ENCODE results near the gene FBXL7. TPM values are rescaled to one million over a fixed set of nuclear protein-coding genes. Genes with fewer than 3 reads are reported as not detected.

The FBXL7 gene
- total and polyA plus RNA-seq, 4 donors: 0.24 to 1.4 (median 1.2) TPM

DNA sequence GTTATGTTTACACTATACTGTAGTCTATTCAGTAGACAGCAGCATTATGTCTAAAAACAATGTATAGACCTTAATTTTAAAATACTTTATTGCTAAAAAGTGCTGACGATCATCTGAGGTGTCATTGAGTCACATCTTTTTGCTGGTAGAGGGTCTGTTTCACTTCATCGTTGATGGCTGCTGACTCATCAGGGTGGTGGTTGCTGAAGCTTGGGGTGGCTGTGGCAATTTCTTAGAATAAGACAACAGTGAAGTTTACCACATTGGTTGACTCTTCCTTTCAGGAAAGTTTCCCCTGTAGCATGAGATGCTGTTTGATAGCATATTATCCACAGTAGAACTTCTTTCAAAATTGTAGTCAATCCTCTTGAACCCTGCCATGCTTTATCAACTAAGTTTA is 150.3 kb downstream of the FBXL7 start:
- DNase-seq (ENCODE audit: low spot score): no peak
- WGBS: 79% methylated on average over 2 of the region's 2 CpGs
- no peaks in the 10 kb centered on the region for H3K9me3 ChIP-seq (ENCODE audit: control insufficient read depth in 4 of 4, low read length in 3 of 4)
- H3K27ac ChIP-seq (ENCODE audit: low read depth in 1 of 2, low read length in 2 of 2): no peak overlapping the region
- no peaks in the 10 kb centered on the region for H3K27me3 ChIP-seq (ENCODE audit: control insufficient read depth in 4 of 4, insufficient read depth in 4 of 4, low read length in 3 of 4)
- TF ChIP-seq TAF1 (conservative IDR thresholded peaks at IDR 0.05): no peak
- TF ChIP-seq FOXA1 (IDR thresholded peaks at IDR 0.05): no peak
- H3K9ac ChIP-seq (ENCODE audit: low read depth in 1 of 2, low read length in 2 of 2): no peak overlapping the region
- no peaks in the 10 kb centered on the region for H3K4me1 ChIP-seq (ENCODE audit: control insufficient read depth in 4 of 4, insufficient read depth in 4 of 4, low read length in 3 of 4)
- H3K36me3 ChIP-seq (ENCODE audit: control insufficient read depth in 4 of 4, insufficient read depth in 3 of 4, low read depth in 1 of 4, low read length in 3 of 4): no peaks in the 10 kb centered on the region
- H3K4me3 ChIP-seq (ENCODE audit: low read depth in 1 of 3, low read length in 3 of 3): no peak overlapping the region

DNA sequence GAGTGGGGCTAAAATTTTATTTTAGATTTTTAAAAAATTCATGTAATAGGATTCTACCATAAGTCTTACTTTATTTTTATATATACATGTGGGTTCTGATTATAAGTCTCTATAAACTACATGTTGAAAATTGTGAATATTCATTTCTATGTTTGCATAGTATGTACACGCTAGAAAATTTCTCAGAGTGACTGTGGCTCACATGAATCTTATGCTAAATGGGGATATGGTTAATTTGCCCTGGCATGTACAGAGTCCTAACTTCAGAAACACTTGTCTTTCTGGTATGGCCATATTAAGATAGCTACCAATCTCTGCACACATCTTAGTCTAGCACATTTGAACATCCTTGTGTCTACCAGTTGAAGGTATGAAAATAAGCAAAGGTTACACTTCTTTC is 154.8 kb downstream of the FBXL7 start:
- H3K9ac ChIP-seq (ENCODE audit: low read depth in 1 of 2, low read length in 2 of 2): no peak overlapping the region
- H3K4me1 ChIP-seq (ENCODE audit: control insufficient read depth in 4 of 4, insufficient read depth in 4 of 4, low read length in 3 of 4): no peaks in the 10 kb centered on the region
- TF ChIP-seq, protein P1, sequence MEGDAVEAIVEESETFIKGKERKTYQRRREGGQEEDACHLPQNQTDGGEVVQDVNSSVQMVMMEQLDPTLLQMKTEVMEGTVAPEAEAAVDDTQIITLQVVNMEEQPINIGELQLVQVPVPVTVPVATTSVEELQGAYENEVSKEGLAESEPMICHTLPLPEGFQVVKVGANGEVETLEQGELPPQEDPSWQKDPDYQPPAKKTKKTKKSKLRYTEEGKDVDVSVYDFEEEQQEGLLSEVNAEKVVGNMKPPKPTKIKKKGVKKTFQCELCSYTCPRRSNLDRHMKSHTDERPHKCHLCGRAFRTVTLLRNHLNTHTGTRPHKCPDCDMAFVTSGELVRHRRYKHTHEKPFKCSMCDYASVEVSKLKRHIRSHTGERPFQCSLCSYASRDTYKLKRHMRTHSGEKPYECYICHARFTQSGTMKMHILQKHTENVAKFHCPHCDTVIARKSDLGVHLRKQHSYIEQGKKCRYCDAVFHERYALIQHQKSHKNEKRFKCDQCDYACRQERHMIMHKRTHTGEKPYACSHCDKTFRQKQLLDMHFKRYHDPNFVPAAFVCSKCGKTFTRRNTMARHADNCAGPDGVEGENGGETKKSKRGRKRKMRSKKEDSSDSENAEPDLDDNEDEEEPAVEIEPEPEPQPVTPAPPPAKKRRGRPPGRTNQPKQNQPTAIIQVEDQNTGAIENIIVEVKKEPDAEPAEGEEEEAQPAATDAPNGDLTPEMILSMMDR (IDR thresholded peaks at IDR 0.05; ENCODE audit: low read depth, low read length, missing input control): no peak
- TF ChIP-seq FOXA2 (IDR thresholded peaks at IDR 0.05) (no peak), EGR1 (IDR thresholded peaks at IDR 0.05; ENCODE audit: low read depth in 2 of 2) (no peak), SP1 (IDR thresholded peaks at IDR 0.05) (no peak), GABPA (IDR thresholded peaks at IDR 0.05 in 1 of 2, conservative IDR thresholded peaks at IDR 0.05 in 1 of 2) (no peak), HNF4G (IDR thresholded peaks at IDR 0.05) (no peak), RAD21 (IDR thresholded peaks at IDR 0.05) (no peak)
- H3K4me3 ChIP-seq (ENCODE audit: low read depth in 1 of 3, low read length in 3 of 3): no peak overlapping the region
- 86% methylated on average over 1 of the region's 1 CpG for WGBS
- H3K27ac ChIP-seq (ENCODE audit: low read depth in 1 of 2, low read length in 2 of 2): no peak overlapping the region
- no peak for DNase-seq (ENCODE audit: low spot score)
- no peaks in the 10 kb centered on the region for H3K36me3 ChIP-seq (ENCODE audit: control insufficient read depth in 4 of 4, insufficient read depth in 3 of 4, low read depth in 1 of 4, low read length in 3 of 4)
- H3K9me3 ChIP-seq (ENCODE audit: control insufficient read depth in 4 of 4, low read length in 3 of 4): no peaks in the 10 kb centered on the region
- H3K27me3 ChIP-seq (ENCODE audit: control insufficient read depth in 4 of 4, insufficient read depth in 4 of 4, low read length in 3 of 4): no peaks in the 10 kb centered on the region

DNA sequence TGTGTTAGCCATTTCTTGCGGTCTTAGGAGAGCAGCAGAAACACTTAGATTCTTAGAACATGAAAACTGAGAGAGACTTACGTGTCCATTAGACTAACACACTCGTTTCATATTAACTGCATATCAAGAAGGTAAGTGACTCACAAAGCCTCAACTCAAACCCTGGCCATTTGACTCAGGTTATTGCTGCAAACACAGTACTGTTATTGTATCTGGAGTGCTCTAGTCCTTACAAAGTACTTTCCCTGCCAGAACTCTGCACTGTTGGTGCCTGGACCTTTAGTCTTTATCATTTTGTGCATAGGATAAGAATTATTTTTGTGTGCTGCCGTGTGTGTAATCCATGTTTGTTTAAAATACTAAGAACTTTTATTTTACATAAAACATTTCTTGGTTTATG is 155.7 kb downstream of the FBXL7 start:
- Histone ChIP-seq H3K9me3 (ENCODE audit: control insufficient read depth in 4 of 4, low read length in 3 of 4) (no peaks in the 10 kb centered on the region), H3K9ac (ENCODE audit: low read depth in 1 of 2, low read length in 2 of 2) (no peak overlapping the region), H3K27ac (ENCODE audit: low read depth in 1 of 2, low read length in 2 of 2) (no peak overlapping the region), H3K4me1 (ENCODE audit: control insufficient read depth in 4 of 4, insufficient read depth in 4 of 4, low read length in 3 of 4) (no peaks in the 10 kb centered on the region), H3K4me3 (ENCODE audit: low read depth in 1 of 3, low read length in 3 of 3) (no peak overlapping the region), H3K27me3 (ENCODE audit: control insufficient read depth in 4 of 4, insufficient read depth in 4 of 4, low read length in 3 of 4) (no peaks in the 10 kb centered on the region), H3K36me3 (ENCODE audit: control insufficient read depth in 4 of 4, insufficient read depth in 3 of 4, low read depth in 1 of 4, low read length in 3 of 4) (no peaks in the 10 kb centered on the region)
- no peak for TF ChIP-seq JUND (IDR thresholded peaks at IDR 0.05)
- no peak for TF ChIP-seq FOXA1 (IDR thresholded peaks at IDR 0.05)
- TF ChIP-seq, protein P2, sequence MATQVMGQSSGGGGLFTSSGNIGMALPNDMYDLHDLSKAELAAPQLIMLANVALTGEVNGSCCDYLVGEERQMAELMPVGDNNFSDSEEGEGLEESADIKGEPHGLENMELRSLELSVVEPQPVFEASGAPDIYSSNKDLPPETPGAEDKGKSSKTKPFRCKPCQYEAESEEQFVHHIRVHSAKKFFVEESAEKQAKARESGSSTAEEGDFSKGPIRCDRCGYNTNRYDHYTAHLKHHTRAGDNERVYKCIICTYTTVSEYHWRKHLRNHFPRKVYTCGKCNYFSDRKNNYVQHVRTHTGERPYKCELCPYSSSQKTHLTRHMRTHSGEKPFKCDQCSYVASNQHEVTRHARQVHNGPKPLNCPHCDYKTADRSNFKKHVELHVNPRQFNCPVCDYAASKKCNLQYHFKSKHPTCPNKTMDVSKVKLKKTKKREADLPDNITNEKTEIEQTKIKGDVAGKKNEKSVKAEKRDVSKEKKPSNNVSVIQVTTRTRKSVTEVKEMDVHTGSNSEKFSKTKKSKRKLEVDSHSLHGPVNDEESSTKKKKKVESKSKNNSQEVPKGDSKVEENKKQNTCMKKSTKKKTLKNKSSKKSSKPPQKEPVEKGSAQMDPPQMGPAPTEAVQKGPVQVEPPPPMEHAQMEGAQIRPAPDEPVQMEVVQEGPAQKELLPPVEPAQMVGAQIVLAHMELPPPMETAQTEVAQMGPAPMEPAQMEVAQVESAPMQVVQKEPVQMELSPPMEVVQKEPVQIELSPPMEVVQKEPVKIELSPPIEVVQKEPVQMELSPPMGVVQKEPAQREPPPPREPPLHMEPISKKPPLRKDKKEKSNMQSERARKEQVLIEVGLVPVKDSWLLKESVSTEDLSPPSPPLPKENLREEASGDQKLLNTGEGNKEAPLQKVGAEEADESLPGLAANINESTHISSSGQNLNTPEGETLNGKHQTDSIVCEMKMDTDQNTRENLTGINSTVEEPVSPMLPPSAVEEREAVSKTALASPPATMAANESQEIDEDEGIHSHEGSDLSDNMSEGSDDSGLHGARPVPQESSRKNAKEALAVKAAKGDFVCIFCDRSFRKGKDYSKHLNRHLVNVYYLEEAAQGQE (IDR thresholded peaks at IDR 0.05): no peak
- TF ChIP-seq, protein P1 (IDR thresholded peaks at IDR 0.05; ENCODE audit: low read depth, low read length, missing input control): no peak
- TF ChIP-seq NR2F2 (IDR thresholded peaks at IDR 0.05): no peak
- TF ChIP-seq, protein P3, sequence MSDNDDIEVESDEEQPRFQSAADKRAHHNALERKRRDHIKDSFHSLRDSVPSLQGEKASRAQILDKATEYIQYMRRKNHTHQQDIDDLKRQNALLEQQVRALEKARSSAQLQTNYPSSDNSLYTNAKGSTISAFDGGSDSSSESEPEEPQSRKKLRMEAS (IDR thresholded peaks at IDR 0.05): no peak
- no peak for TF ChIP-seq RXRA (IDR thresholded peaks at IDR 0.05)
- TF ChIP-seq TAF1 (conservative IDR thresholded peaks at IDR 0.05): no peak
- TF ChIP-seq, protein P4, sequence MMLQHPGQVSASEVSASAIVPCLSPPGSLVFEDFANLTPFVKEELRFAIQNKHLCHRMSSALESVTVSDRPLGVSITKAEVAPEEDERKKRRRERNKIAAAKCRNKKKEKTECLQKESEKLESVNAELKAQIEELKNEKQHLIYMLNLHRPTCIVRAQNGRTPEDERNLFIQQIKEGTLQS (IDR thresholded peaks at IDR 0.05): no peak
- no peak for TF ChIP-seq HNF4A (conservative IDR thresholded peaks at IDR 0.05)
- TF ChIP-seq RAD21 (IDR thresholded peaks at IDR 0.05): no peak
- no peak for TF ChIP-seq FOXA2 (IDR thresholded peaks at IDR 0.05)
- TF ChIP-seq EGR1 (IDR thresholded peaks at IDR 0.05; ENCODE audit: low read depth in 2 of 2): no peak
- TF ChIP-seq GABPA (IDR thresholded peaks at IDR 0.05 in 1 of 2, conservative IDR thresholded peaks at IDR 0.05 in 1 of 2): no peak
- no peak for TF ChIP-seq HNF4G (IDR thresholded peaks at IDR 0.05)
- no peak for TF ChIP-seq SP1 (IDR thresholded peaks at IDR 0.05)
- TF ChIP-seq YY1 (IDR thresholded peaks at IDR 0.05): no peak
- DNase-seq (ENCODE audit: low spot score): no peak
- WGBS: 88% methylated on average over 4 of the region's 4 CpGs

Data from liver (tissue), 9 donors.